AG04450 (cell line): Measurements from ENCODE around the gene ABLIM1. TPM values are rescaled to one million over a fixed set of nuclear protein-coding genes. Genes with fewer than 3 reads are reported as not detected.

ENCODE experiments used
- CTCF ChIA-PET: fragments of 300-600, 350-600 bp; formaldehyde crosslinking; extraction: SDS; loops from one replicate; lab custom pipeline; 2022; ENCODE audit warnings: antibody characterized with exemption, inconsistent platforms; lab: Charles Lee
- POLR2A ChIA-PET: fragments of 350-600 bp; formaldehyde crosslinking; extraction: SDS; loops from one replicate; lab custom pipeline; 2021; ENCODE audit warnings: antibody characterized with exemption, inconsistent platforms; lab: Yijun Ruan, JAX
- DNase-seq: peaks from one replicate; pipeline ENCODE4 v3.0.0-alpha.2; 2011; ENCODE audit warnings: low read depth, low spot score
- H3K27ac ChIP-seq: one replicate; pipeline ENCODE4 v1.5.1; 2012; ENCODE audit warnings: low read depth, low read length, control low read depth
- H3K27me3 ChIP-seq: one replicate; pipeline ENCODE4 v1.6.0; 2012; ENCODE audit warnings: low read length; ENCODE audit not compliant: control insufficient read depth, insufficient read depth
- H3K4me3 ChIP-seq: 2 replicates; pipeline ENCODE4 v1.5.1; 2011; ENCODE audit warnings: mild to moderate bottlenecking, low read depth, low read length, control low read depth
- H3K9me3 ChIP-seq: 2 replicates; pipeline ENCODE4 v1.5.1; 2012; ENCODE audit warnings: low read length; ENCODE audit not compliant: control insufficient read depth, insufficient read depth
- polyA plus RNA-seq: library from polyadenylated mRNA; depleted of rRNA; stranded (reverse); fragments of >200 nt; gene quantifications from 2 replicates; pipeline ENCODE4 v1.2.3, GENCODE V29; 2011
- TF ChIP-seq, protein P1 (sequence below): IDR thresholded peaks from 2 replicates; pipeline ENCODE4 v1.5.1; 2011; ENCODE audit warnings: low read depth, low read length, control low read depth, inconsistent platforms

Gene ABLIM1
- polyA plus RNA-seq, 1 experiment: 6.4 TPM

- no peaks in the 10 kb centered on the region for H3K9me3 ChIP-seq
- H3K27me3 ChIP-seq: no peaks in the 10 kb centered on the region
- H3K4me3 ChIP-seq: no peak overlapping the region
- POLR2A ChIA-PET: interaction anchor here (0.9 kb wide), 1 partner anchor 141 kb away, joined by 4 read pairs; no protein-coding TSS in a partner anchor
- TF ChIP-seq, protein P1, sequence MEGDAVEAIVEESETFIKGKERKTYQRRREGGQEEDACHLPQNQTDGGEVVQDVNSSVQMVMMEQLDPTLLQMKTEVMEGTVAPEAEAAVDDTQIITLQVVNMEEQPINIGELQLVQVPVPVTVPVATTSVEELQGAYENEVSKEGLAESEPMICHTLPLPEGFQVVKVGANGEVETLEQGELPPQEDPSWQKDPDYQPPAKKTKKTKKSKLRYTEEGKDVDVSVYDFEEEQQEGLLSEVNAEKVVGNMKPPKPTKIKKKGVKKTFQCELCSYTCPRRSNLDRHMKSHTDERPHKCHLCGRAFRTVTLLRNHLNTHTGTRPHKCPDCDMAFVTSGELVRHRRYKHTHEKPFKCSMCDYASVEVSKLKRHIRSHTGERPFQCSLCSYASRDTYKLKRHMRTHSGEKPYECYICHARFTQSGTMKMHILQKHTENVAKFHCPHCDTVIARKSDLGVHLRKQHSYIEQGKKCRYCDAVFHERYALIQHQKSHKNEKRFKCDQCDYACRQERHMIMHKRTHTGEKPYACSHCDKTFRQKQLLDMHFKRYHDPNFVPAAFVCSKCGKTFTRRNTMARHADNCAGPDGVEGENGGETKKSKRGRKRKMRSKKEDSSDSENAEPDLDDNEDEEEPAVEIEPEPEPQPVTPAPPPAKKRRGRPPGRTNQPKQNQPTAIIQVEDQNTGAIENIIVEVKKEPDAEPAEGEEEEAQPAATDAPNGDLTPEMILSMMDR: no peak
- no peak overlapping the region for H3K27ac ChIP-seq
- no peak for DNase-seq
- CTCF ChIA-PET: interaction anchor here (1.2 to 1.4 kb wide), 2 partner anchors 26 to 211 kb away, joined by 3 to 5 read pairs; no protein-coding TSS in a partner anchor
Measured at GRCh38 chr10:114682532-114682931, 24.5 kb upstream of the ABLIM1 start.

DNA sequence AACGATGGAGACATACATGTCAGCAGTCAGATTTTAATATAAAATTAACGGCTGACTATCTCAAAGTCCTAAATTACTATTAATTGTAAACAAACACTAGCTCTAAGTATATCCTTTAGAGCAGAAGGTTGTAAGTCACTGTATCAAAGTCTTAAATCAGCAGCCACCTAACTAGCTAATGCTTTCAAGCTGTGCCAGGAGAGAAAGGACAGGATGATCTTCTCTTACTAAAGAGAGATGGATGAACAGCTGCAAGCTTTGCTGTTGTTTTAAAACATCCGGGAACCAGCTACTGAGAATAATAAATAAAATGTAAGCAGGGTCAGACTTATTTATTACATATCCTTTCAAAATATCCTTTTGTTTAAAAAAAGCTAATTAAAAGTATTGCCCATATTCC is 24.0 kb upstream of the ABLIM1 start:
- DNase-seq: no peak

DNA sequence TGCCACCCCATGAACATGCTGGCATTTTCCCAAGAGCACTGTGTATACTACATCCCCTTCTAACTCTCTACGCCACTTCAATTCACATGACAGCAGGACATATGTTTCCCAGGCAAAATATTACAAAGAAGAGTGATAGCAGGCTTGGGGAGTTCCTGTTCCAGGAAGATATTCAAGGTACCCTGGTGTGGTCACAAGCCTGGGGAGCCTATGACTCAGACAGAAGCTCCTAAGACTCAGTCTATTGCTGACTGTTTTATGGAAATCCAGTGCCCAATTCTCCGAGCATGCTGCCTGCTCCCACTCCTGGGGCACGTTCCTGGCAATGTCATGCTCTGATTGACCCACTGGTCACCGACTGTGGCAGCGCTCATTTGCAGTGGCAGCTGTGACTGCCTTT is 23.5 kb upstream of the ABLIM1 start:
- Histone ChIP-seq H3K9me3 (no peaks in the 10 kb centered on the region), H3K4me3 (no peak overlapping the region), H3K27me3 (no peaks in the 10 kb centered on the region), H3K27ac (no peak overlapping the region)
- ChIA-PET POLR2A (no interaction called here), CTCF (interaction anchor here (0.6 to 1.4 kb wide), 3 partner anchors 27 to 210 kb away, joined by 3 to 5 read pairs (median 4); partner anchors contain the start of gene FHIP2A)
- TF ChIP-seq, protein P1: no peak
- DNase-seq: no peak

More for the DNA sequence above, 24.0 kb upstream of the ABLIM1 start:
- Histone ChIP-seq H3K27me3 (no peaks in the 10 kb centered on the region), H3K4me3 (no peak overlapping the region), H3K27ac (no peak overlapping the region), H3K9me3 (no peaks in the 10 kb centered on the region)
- CTCF ChIA-PET: interaction anchor here (0.6 to 1.4 kb wide), 3 partner anchors 26 to 211 kb away, joined by 3 to 5 read pairs (median 4); partner anchors contain the start of gene FHIP2A
- POLR2A ChIA-PET: interaction anchor here (0.9 kb wide), 1 partner anchor 141 kb away, joined by 4 read pairs; no protein-coding TSS in a partner anchor
- TF ChIP-seq, protein P1: no peak

GRCh38 chr10:114680543-114681117 is 22.6 kb upstream of the ABLIM1 start:
- Histone ChIP-seq H3K27ac (no peak overlapping the region), H3K9me3 (no peaks in the 10 kb centered on the region), H3K4me3 (no peak overlapping the region), H3K27me3 (no peaks in the 10 kb centered on the region)
- no peak for DNase-seq
- TF ChIP-seq, protein P1: no peak
- ChIA-PET POLR2A (no interaction called here), CTCF (no interaction called here)

DNA sequence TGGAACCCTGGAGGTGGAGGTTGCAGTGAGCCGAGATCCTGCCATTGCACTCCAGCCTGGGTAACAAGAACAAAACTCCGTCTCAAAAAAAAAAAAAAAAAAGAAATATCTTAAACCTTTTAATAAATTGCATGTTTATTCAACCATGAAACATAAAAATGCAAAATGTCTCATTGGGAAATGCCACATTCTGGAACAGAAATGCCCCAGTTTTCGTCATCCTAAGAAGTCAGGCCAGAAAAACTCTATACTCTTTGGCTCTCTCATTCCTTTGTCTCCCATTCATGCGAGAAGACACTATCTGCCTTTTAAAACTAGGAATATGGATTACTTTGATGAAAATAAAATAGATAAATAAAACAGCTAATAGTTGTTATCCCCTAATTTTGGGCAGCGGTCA is 21.5 kb upstream of the ABLIM1 start:
- TF ChIP-seq, protein P1: no peak
- Histone ChIP-seq H3K27me3 (no peaks in the 10 kb centered on the region), H3K27ac (no peak overlapping the region), H3K9me3 (no peaks in the 10 kb centered on the region), H3K4me3 (no peak overlapping the region)
- ChIA-PET CTCF (no interaction called here), POLR2A (no interaction called here)
- DNase-seq: no peak
